Measurements from ENCODE around the gene TAGLN2.

- TF ChIP-seq CTCF (IDR thresholded peaks at IDR 0.05) (no peak), POLR2A (IDR thresholded peaks at IDR 0.05) (no peak)
Measured at GRCh38 chr1:159933347-159933746, 8.0 kb upstream of the TAGLN2 start.
